Kidney (tissue), 14 donors: ENCODE measurements around the gene TSHZ2. TPM values are rescaled to one million over a fixed set of nuclear protein-coding genes. Genes with fewer than 3 reads are reported as not detected.

ENCODE experiments used
- DNase-seq, 5 donors: peaks; one replicate each; pipeline ENCODE4 v3.0.0-alpha.2; 2013 to 2020
- FAIRE-seq: peaks from 2 replicates; lab custom pipeline; 2012; peaks lifted over from hg19 to GRCh38; lab: Jason Lieb, UNC
- H3K27ac ChIP-seq, 2 donors: one replicate each; pipeline ENCODE4 v1.7.0; 2013; ENCODE audit warnings: low read depth in 2 of 2, low read length in 2 of 2, inconsistent platforms in 1 of 2
- H3K27me3 ChIP-seq: one replicate; pipeline ENCODE4 v1.7.1; 2013; ENCODE audit warnings: low read length, inconsistent platforms; ENCODE audit not compliant: control insufficient read depth, insufficient read depth
- H3K36me3 ChIP-seq, 3 donors: one replicate each; pipeline versions ENCODE4 v1.7.0 to v1.7.1; 2013; ENCODE audit warnings: low read length in 3 of 3, control low read depth in 1 of 3, inconsistent platforms in 1 of 3; ENCODE audit not compliant: insufficient read depth in 3 of 3, control insufficient read depth in 2 of 3
- H3K4me1 ChIP-seq, 3 donors: one replicate each; pipeline versions ENCODE4 v1.7.0 to v1.7.1; 2013; ENCODE audit warnings: low read length in 3 of 3, inconsistent platforms in 1 of 3, low read depth in 1 of 3; ENCODE audit not compliant: control insufficient read depth in 2 of 3, insufficient read depth in 2 of 3
- H3K4me3 ChIP-seq, 3 donors: one replicate each; pipeline versions ENCODE4 v1.7.0 to v1.8.1; 2013; ENCODE audit warnings: low read length in 3 of 3, control low read depth in 1 of 3, inconsistent platforms in 1 of 3
- H3K9ac ChIP-seq, 3 donors: one replicate each; pipeline versions ENCODE4 v1.7.0 to v1.7.1; 2013; ENCODE audit warnings: low read length in 3 of 3, control low read depth in 1 of 3, inconsistent platforms in 1 of 3
- H3K9me3 ChIP-seq, 3 donors: one replicate each; pipeline versions ENCODE4 v1.7.0 to v1.7.1; 2013; ENCODE audit warnings: low read length in 3 of 3, control low read depth in 1 of 3, inconsistent platforms in 1 of 3; ENCODE audit not compliant: control insufficient read depth in 2 of 3, insufficient read depth in 1 of 3
- CTCF ChIP-seq: IDR thresholded peaks from 3 replicates; pipeline ENCODE4 v1.5.1; 2012; ENCODE audit warnings: mild to moderate bottlenecking, moderate library complexity, borderline replicate concordance; ENCODE audit not compliant: insufficient read depth; ENCODE audit errors: extremely low read depth
- intact Hi-C: fragments of 100-400 bp; cut with DNase I; formaldehyde crosslinking; loops from one replicate; pipeline ENCODE4 v1.11.1; 2022
- polyA plus RNA-seq: library from polyadenylated mRNA; stranded (reverse); fragments of 350-450 nt; fragmentation: Illumina TruSeq; extraction: RNeasy Lipid Tissue Mini Kit (QIAGEN cat#74804); gene quantifications from one replicate; pipeline ENCODE4 v1.2.3, GENCODE V29; 2014; ENCODE audit warnings: low read depth, low replicate concordance; ENCODE audit not compliant: insufficient read depth
- total RNA-seq: library from RNA; stranded (reverse); fragmentation: NEBNext Ultra II Directional; extraction: Animal tissue kit (Norgen Biotek cat#: 25700); gene quantifications from one replicate; pipeline ENCODE4 v1.2.1, GENCODE V29; 2021
- donor health status: control.
- donor health status: control.
- donor health status: control.
- donor health status: control.
- donor health status: control.
- donor health status: DM: yes; HTN: yes; CAD: no.
- donor health status: Normal renal cell carcinoma (clear cell type).

TSHZ2 gene
- total and polyA plus RNA-seq, 2 donors from 2014 or later, result 0.86 to 15.5 TPM

GRCh38 chr20:53385941-53386767 lies 414.0 kb downstream of the TSHZ2 start:
- Histone ChIP-seq H3K9ac (no peak overlapping the region), H3K4me3 (no peak overlapping the region), H3K4me1 (peaks cover 0 to 4% (median 0%) of the 10 kb centered on the region in 3 donors), H3K27me3 (no peaks in the 10 kb centered on the region), H3K27ac (no peak overlapping the region), H3K36me3 (no peaks in the 10 kb centered on the region), H3K9me3 (no peaks in the 10 kb centered on the region)
- DNase-seq (peak in 3 of 5 donors; percentile 30 to 56 (median 44)), FAIRE-seq (no peak)
- TF ChIP-seq CTCF, result no peak
- intact Hi-C loops, result no loop called here

- Histone ChIP-seq H3K36me3 (no peaks in the 10 kb centered on the region), H3K4me3 (no peak overlapping the region), H3K9me3 (no peaks in the 10 kb centered on the region), H3K27ac (no peak overlapping the region), H3K27me3 (no peaks in the 10 kb centered on the region), H3K4me1 (peaks cover 0 to 4% (median 0%) of the 10 kb centered on the region in 3 donors), H3K9ac (no peak overlapping the region)
- no peak for TF ChIP-seq CTCF
- no peak for FAIRE-seq
- no peak for DNase-seq
- intact Hi-C loops, result no loop called here
These were observed 416.0 kb downstream of the TSHZ2 start for GRCh38 chr20:53387983-53388675.

- H3K36me3 ChIP-seq, result no peaks in the 10 kb centered on the region
- no peak for FAIRE-seq
- no peak overlapping the region for H3K27ac ChIP-seq
- H3K9me3 ChIP-seq, result no peaks in the 10 kb centered on the region
- no peaks in the 10 kb centered on the region for H3K27me3 ChIP-seq
- TF ChIP-seq CTCF, result no peak
- peaks cover 0 to 4% (median 0%) of the 10 kb centered on the region in 3 donors for H3K4me1 ChIP-seq
- no peak overlapping the region for H3K4me3 ChIP-seq
- DNase-seq, result no peak
- no peak overlapping the region for H3K9ac ChIP-seq
- intact Hi-C loops, result no loop called here
These were observed 417.6 kb downstream of the TSHZ2 start for GRCh38 chr20:53389516-53390300.
